HG02759 (cell line): ENCODE results near the gene SSRP1.

Experiments used
- ATAC-seq: cut with Tn5 transposase; IDR thresholded peaks from one replicate; pipeline ENCODE4 v1.9.1; 2021; ENCODE audit warnings: mild to moderate bottlenecking, moderate library complexity; ENCODE audit not compliant: unreplicated experiment

SSRP1 gene

GRCh38 chr11:57359896-57360690 lies 24.4 kb upstream of the SSRP1 start:
- no peak for ATAC-seq

GRCh38 chr11:57359396-57359795 lies 23.7 kb upstream of the SSRP1 start:
- ATAC-seq: no peak

GRCh38 chr11:57358991-57359390 lies 23.3 kb upstream of the SSRP1 start:
- no peak for ATAC-seq

GRCh38 chr11:57358543-57358961 lies 22.9 kb upstream of the SSRP1 start:
- no peak for ATAC-seq

- no peak for ATAC-seq
These were observed 22.2 kb upstream of the SSRP1 start for GRCh38 chr11:57357856-57358255.

GRCh38 chr11:57357310-57357709 lies 21.6 kb upstream of the SSRP1 start:
- no peak for ATAC-seq

GRCh38 chr11:57356268-57356667 lies 20.6 kb upstream of the SSRP1 start:
- ATAC-seq: no peak

GRCh38 chr11:57354699-57355098 lies 19.0 kb upstream of the SSRP1 start:
- ATAC-seq: no peak

GRCh38 chr11:57353852-57354251 lies 18.2 kb upstream of the SSRP1 start:
- no peak for ATAC-seq

GRCh38 chr11:57353446-57353845 lies 17.8 kb upstream of the SSRP1 start:
- ATAC-seq: no peak

GRCh38 chr11:57353036-57353435 lies 17.3 kb upstream of the SSRP1 start:
- ATAC-seq: no peak

- ATAC-seq: peak; percentile 59
These were observed 14.0 kb upstream of the SSRP1 start for GRCh38 chr11:57349491-57350274.

GRCh38 chr11:57348636-57349313 lies 13.1 kb upstream of the SSRP1 start:
- ATAC-seq: no peak

GRCh38 chr11:57348052-57348451 lies 12.4 kb upstream of the SSRP1 start:
- no peak for ATAC-seq

- no peak for ATAC-seq
These were observed 11.6 kb upstream of the SSRP1 start for GRCh38 chr11:57347336-57347735.

- ATAC-seq: peak; percentile 76
These were observed 10.0 kb upstream of the SSRP1 start for GRCh38 chr11:57345555-57346211.

- ATAC-seq: no peak
These were observed 9.1 kb upstream of the SSRP1 start for GRCh38 chr11:57344826-57345225.

GRCh38 chr11:57343825-57344224 lies 8.1 kb upstream of the SSRP1 start:
- no peak for ATAC-seq

GRCh38 chr11:57342702-57343101 lies 7.0 kb upstream of the SSRP1 start:
- ATAC-seq: no peak

GRCh38 chr11:57341250-57341808 lies 5.6 kb upstream of the SSRP1 start:
- no peak for ATAC-seq
